DOHH2 (cell line): ENCODE data around the gene PDE4B.

Experiments
- H3F3A ChIP-seq: fragments of 200-600 bp; sonication (generic), shearing (Covaris generic); 2 replicates; pipeline ENCODE4 v1.6.0; 2016; ENCODE audit warnings: antibody characterized with exemption, mild to moderate bottlenecking; ENCODE audit not compliant: control insufficient read depth, insufficient read depth
- H3K27ac ChIP-seq: fragments of 200-600 bp; sonication (generic); 2 replicates; pipeline ENCODE4 v1.5.1; 2014; ENCODE audit warnings: low read depth, mild to moderate bottlenecking, low read length, moderate library complexity
- H3K27me3 ChIP-seq: fragments of 200-600 bp; sonication (generic); 2 replicates; pipeline ENCODE4 v1.6.1; 2014; ENCODE audit warnings: mild to moderate bottlenecking, low read length, mixed read lengths; ENCODE audit not compliant: control insufficient read depth
- H3K36me3 ChIP-seq: fragments of 200-600 bp; sonication (generic); 2 replicates; pipeline ENCODE4 v1.6.1; 2014; ENCODE audit warnings: mild to moderate bottlenecking, low read length, moderate library complexity, mixed read lengths; ENCODE audit not compliant: control insufficient read depth
- H3K4me1 ChIP-seq: fragments of 200-600 bp; sonication (generic); 2 replicates; pipeline ENCODE4 v1.6.1; 2014; ENCODE audit warnings: mild to moderate bottlenecking, low read length, mixed read lengths; ENCODE audit not compliant: control insufficient read depth
- H3K4me2 ChIP-seq: fragments of 200-600 bp; sonication (generic); 2 replicates; pipeline ENCODE4 v1.6.0; 2014; ENCODE audit warnings: mild to moderate bottlenecking, low read length, moderate library complexity
- H3K4me3 ChIP-seq: fragments of 200-600 bp; sonication (generic); 2 replicates; pipeline ENCODE4 v1.5.1; 2014; ENCODE audit warnings: mild to moderate bottlenecking, low read length, mixed read lengths
- H3K79me2 ChIP-seq: fragments of 200-600 bp; sonication (generic); 2 replicates; pipeline ENCODE4 v1.6.1; 2014; ENCODE audit warnings: mild to moderate bottlenecking, low read length, mixed read lengths; ENCODE audit not compliant: control insufficient read depth
- H3K9me2 ChIP-seq: fragments of 200-600 bp; sonication (generic); replicated peaks from 2 replicates; pipeline ENCODE4 v1.6.1; 2014; ENCODE audit warnings: mild to moderate bottlenecking, low read length, mixed read lengths; ENCODE audit not compliant: control insufficient read depth
- H3K9me3 ChIP-seq: fragments of 200-600 bp; sonication (generic); 2 replicates; pipeline ENCODE4 v1.6.1; 2014; ENCODE audit warnings: antibody characterized with exemption, low read length, mixed read lengths; ENCODE audit not compliant: control insufficient read depth, insufficient read depth
- H4K20me1 ChIP-seq: fragments of 200-600 bp; sonication (generic); 2 replicates; pipeline ENCODE4 v1.6.0; 2014; ENCODE audit warnings: low read depth, mild to moderate bottlenecking, antibody characterized with exemption, low read length, moderate library complexity; ENCODE audit not compliant: control insufficient read depth, insufficient read depth
- CTCF ChIP-seq: fragments of 200-600 bp; sonication (generic); IDR thresholded peaks from one replicate; pipeline ENCODE4 v1.5.1; 2014; ENCODE audit warnings: antibody characterized with exemption, mild to moderate bottlenecking, low read depth, low read length; ENCODE audit not compliant: poor library complexity, severe bottlenecking
- EZH2phosphoT487 ChIP-seq: fragments of 200-600 bp; sonication (generic); IDR thresholded peaks from 2 replicates; pipeline ENCODE4 v1.6.1; 2017; ENCODE audit warnings: borderline replicate concordance, mild to moderate bottlenecking, antibody characterized with exemption, low read length, moderate library complexity, mixed read lengths

The PDE4B gene

GRCh38 chr1:66069976-66070876 lies 277.5 kb downstream of the PDE4B start:
- no peaks in the 10 kb centered on the region for H3K9me2 ChIP-seq
- no peaks in the 10 kb centered on the region for H3K4me1 ChIP-seq
- H3K27ac ChIP-seq = no peak overlapping the region
- H3K4me3 ChIP-seq = no peak overlapping the region
- H4K20me1 ChIP-seq = no peaks in the 10 kb centered on the region
- H3K4me2 ChIP-seq = no peak overlapping the region
- no peaks in the 10 kb centered on the region for H3K9me3 ChIP-seq
- TF ChIP-seq EZH2phosphoT487 (no peak), CTCF (no peak)
- H3K27me3 ChIP-seq = no peaks in the 10 kb centered on the region
- no peaks in the 10 kb centered on the region for H3K36me3 ChIP-seq
- H3F3A ChIP-seq = no peaks in the 10 kb centered on the region
- H3K79me2 ChIP-seq = no peaks in the 10 kb centered on the region

GRCh38 chr1:66073388-66073787 lies 280.7 kb downstream of the PDE4B start:
- no peaks in the 10 kb centered on the region for H3K4me1 ChIP-seq

GRCh38 chr1:66074147-66074546 lies 281.5 kb downstream of the PDE4B start:
- Histone ChIP-seq H3K27ac (no peak overlapping the region), H3K9me3 (no peaks in the 10 kb centered on the region), H3F3A (no peaks in the 10 kb centered on the region), H3K27me3 (no peaks in the 10 kb centered on the region), H3K79me2 (no peaks in the 10 kb centered on the region), H4K20me1 (no peaks in the 10 kb centered on the region), H3K9me2 (no peaks in the 10 kb centered on the region), H3K4me2 (no peak overlapping the region), H3K36me3 (no peaks in the 10 kb centered on the region), H3K4me3 (no peak overlapping the region), H3K4me1 (no peaks in the 10 kb centered on the region)
- TF ChIP-seq EZH2phosphoT487 (no peak), CTCF (no peak)

More at GRCh38 chr1:66073388-66073787, 280.7 kb downstream of the PDE4B start:
- TF ChIP-seq CTCF (no peak), EZH2phosphoT487 (no peak)
- Histone ChIP-seq H4K20me1 (no peaks in the 10 kb centered on the region), H3K27ac (no peak overlapping the region), H3K27me3 (no peaks in the 10 kb centered on the region), H3K4me2 (no peak overlapping the region), H3F3A (no peaks in the 10 kb centered on the region), H3K4me3 (no peak overlapping the region), H3K36me3 (no peaks in the 10 kb centered on the region), H3K9me3 (no peaks in the 10 kb centered on the region), H3K79me2 (no peaks in the 10 kb centered on the region), H3K9me2 (no peaks in the 10 kb centered on the region)
